GM19395 (cell line): ENCODE data around the gene GAB2.
A peak's percentile ranks its signal among the peaks of the same experiment; 100 is the strongest.
"Not testable (repeated sequence)": the region's sequence is repeated elsewhere in the genome, so short reads cannot be mapped to it uniquely, and the experiment has no call there.

Experiments used
- ATAC-seq: cut with Tn5 transposase; IDR thresholded peaks from one replicate; pipeline ENCODE4 v1.9.1; 2021; ENCODE audit warnings: mild to moderate bottlenecking, moderate library complexity; ENCODE audit not compliant: unreplicated experiment

The GAB2 gene

GRCh38 chr11:78371221-78371891 lies 46.3 kb downstream of the GAB2 start:
- ATAC-seq: no peak

GRCh38 chr11:78370406-78371172 lies 47.0 kb downstream of the GAB2 start:
- ATAC-seq: no peak

- no peak for ATAC-seq
Observed at GRCh38 chr11:78365381-78365792, 52.2 kb downstream of the GAB2 start.

GRCh38 chr11:78364128-78364751 lies 53.4 kb downstream of the GAB2 start:
- no peak for ATAC-seq

- ATAC-seq: no peak
Observed at GRCh38 chr11:78363024-78363619, 54.5 kb downstream of the GAB2 start.

GRCh38 chr11:78361228-78361627 lies 56.4 kb downstream of the GAB2 start:
- ATAC-seq: no peak

- ATAC-seq: no peak
Observed at GRCh38 chr11:78359921-78360320, 57.7 kb downstream of the GAB2 start.

GRCh38 chr11:78357924-78358323 lies 59.7 kb downstream of the GAB2 start:
- ATAC-seq: not testable (repeated sequence)

GRCh38 chr11:78357425-78357824 lies 60.2 kb downstream of the GAB2 start:
- ATAC-seq: not testable (repeated sequence)

- not testable (repeated sequence) for ATAC-seq
Observed at GRCh38 chr11:78355742-78356141, 61.9 kb downstream of the GAB2 start.

- no peak for ATAC-seq
Observed at GRCh38 chr11:78355309-78355705, 62.3 kb downstream of the GAB2 start.

- peak; percentile 48 for ATAC-seq
Observed at GRCh38 chr11:78354408-78355308, 63.0 kb downstream of the GAB2 start.

- ATAC-seq: no peak
Observed at GRCh38 chr11:78351979-78352841, 65.4 kb downstream of the GAB2 start.

GRCh38 chr11:78351193-78351592 lies 66.4 kb downstream of the GAB2 start:
- peak; percentile 19 for ATAC-seq

GRCh38 chr11:78350646-78351165 lies 66.9 kb downstream of the GAB2 start:
- peak; percentile 45 for ATAC-seq

GRCh38 chr11:78350091-78350645 lies 67.5 kb downstream of the GAB2 start:
- ATAC-seq: peak; percentile 46

- ATAC-seq: no peak
Observed at GRCh38 chr11:78349624-78350023, 68.0 kb downstream of the GAB2 start.

GRCh38 chr11:78349114-78349513 lies 68.5 kb downstream of the GAB2 start:
- no peak for ATAC-seq

GRCh38 chr11:78347956-78348355 lies 69.7 kb downstream of the GAB2 start:
- no peak for ATAC-seq
